Limb (tissue), 2 donors: ENCODE results near the gene OR13C8.
"Not testable (repeated sequence)": the region's sequence is repeated elsewhere in the genome, so short reads cannot be mapped to it uniquely, and the experiment has no call there.

Experiments used
- DNase-seq, 2 donors: peaks; one replicate each; pipeline ENCODE4 v3.0.0-alpha.2; 2016; ENCODE audit errors: extremely low spot score in 2 of 2

OR13C8 gene, protein sequence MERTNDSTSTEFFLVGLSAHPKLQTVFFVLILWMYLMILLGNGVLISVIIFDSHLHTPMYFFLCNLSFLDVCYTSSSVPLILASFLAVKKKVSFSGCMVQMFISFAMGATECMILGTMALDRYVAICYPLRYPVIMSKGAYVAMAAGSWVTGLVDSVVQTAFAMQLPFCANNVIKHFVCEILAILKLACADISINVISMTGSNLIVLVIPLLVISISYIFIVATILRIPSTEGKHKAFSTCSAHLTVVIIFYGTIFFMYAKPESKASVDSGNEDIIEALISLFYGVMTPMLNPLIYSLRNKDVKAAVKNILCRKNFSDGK

DNA sequence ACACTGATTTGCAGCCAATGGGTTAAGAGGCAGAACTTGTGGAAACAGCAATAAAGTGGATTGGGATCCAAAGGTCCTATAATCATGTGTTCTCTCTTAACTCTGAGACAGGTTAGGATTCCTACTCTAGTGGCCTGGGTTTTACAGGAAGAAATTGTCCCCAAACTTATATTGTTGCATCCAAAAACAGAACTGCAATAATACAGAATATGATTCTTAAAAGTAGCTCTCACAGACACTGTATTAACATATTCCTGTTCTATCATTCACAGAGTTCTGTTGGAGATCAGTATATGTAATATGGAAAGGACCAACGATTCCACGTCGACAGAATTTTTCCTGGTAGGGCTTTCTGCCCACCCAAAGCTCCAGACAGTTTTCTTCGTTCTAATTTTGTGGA, at the start of gene OR13C8:
Gene OR13C8, plus strand, starts transcription at position 301 of the 400 bp plus-strand sequence. Its CDS starts 0 bp downstream, at position 301.
- no peak for DNase-seq

DNA sequence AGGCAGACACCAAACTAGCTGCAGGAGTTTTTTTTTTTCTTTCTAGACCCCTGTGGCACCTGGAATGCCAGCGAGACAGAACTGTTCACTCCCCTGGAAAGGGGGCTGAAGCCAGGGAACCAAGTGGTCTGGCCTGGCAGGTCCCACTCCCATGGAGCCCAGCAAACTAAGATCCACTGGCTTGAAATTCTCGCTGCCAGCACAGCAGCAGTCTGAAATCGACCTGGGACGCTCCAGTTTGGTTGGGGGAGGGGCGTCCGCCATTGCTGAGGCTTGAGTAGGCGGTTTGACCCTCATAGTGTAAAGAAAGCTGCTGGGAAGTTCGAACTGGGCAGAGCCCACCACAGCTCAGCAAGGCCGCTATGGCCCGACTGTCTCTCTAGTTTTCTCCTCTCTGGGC, 48.7 kb upstream of the OR13C8 start:
- DNase-seq, result not testable (repeated sequence)

DNA sequence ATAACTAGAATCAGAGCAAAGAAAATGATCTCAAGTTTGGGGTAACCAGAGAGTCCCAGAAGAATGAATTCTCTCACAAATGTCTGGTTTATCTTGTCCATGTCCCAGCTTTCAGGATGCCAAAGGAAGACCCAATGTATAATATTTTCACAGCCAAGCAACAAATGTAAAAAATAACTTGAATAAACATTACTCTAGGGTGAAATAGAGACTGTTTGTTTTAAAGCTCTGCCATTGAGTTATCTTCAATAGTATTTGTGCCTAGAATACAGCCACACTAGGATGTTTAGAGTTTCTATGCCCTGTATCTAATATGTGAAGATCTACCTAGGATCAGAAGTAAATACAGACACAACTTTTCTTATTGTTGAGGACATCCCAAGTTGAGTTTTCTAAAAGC, 41.9 kb upstream of the OR13C8 start, which contains the start of gene OR13C4:
Gene OR13C4, minus strand, starts transcription at position 101 of the 400 bp plus-strand sequence. Its CDS starts 0 bp downstream, at position 101.
- no peak for DNase-seq

DNA sequence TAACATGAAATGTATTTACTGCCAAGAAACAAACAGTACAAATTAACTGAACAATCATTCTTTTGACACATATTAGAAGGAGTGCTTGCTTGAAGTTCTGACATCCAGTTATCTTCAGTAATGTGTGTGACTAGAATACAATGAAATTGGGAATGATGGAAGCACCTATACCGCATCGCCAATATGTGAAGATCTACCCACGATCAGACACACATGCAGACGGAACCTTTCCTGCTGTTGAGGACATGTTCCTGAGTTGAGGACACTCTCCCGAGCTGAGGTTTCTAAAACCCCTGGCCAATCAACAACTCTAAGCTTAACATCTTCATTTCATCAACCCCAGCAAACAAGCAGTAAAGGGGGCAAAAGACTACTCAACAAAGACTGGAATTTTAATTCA, 32.2 kb upstream of the OR13C8 start, which contains the start of gene OR13C3:
Gene OR13C3, minus strand, starts transcription at position 101 of the 400 bp plus-strand sequence. CDS start 133 bp downstream, outside the sequence.
- no peak for DNase-seq

DNA sequence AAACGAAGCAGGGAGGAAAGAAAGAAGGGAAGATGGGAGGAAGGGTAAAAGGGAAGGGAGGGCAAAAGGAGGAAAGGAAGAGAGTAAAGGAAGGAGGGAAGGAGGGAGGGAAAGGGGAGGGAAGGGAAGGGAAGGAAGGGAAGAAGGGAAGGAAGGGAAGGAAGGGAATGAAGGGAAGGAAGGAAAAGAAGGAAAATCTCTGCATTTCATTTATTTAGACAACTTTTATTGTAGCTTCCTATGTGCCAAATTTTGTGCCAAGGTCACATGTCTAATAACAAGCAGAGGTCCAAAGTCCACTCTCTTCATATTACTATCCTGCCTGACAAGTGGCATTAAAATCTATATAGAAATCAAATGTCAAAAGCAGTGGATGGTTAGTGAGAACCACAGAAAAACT, 29.7 kb upstream of the OR13C8 start:
- DNase-seq, result no peak

DNA sequence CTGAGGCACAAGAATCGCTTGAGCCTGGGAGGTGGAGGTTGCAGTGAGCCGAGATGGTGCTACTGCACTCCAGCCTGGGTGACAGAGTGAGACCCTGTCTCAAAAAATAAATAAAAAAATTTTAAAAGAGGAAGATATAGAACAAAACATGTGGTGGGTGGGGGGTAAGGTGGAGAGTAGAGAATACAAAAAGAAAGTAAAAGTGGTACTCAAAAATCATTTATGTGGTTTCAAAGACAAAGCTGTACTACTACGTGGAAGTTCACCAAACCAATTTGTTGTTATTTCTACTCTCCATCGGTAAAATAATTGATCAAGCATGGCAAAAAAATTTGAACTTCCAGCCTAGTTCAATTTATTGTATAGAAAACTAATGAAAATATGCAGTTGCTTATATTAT, 24.3 kb upstream of the OR13C8 start:
- no peak for DNase-seq

DNA sequence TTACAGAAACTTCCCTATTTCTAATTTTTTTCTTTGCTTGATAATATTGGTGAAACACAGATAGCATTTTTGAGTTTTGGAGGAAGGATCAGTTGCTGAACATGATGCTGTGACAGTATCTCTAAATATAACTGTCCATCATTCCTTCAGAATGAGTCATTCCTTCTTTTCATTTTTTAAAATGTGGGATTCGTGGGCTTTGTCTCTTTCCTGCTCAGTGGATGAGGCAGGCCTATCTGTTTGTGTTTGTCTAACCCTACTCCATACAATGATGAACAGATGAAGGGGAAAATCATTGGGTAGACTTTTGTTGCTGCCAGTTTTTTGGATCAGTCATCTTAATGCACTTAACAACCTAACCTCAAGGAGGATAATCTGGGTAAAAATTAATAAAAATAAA, 15.7 kb upstream of the OR13C8 start:
- DNase-seq, result no peak

DNA sequence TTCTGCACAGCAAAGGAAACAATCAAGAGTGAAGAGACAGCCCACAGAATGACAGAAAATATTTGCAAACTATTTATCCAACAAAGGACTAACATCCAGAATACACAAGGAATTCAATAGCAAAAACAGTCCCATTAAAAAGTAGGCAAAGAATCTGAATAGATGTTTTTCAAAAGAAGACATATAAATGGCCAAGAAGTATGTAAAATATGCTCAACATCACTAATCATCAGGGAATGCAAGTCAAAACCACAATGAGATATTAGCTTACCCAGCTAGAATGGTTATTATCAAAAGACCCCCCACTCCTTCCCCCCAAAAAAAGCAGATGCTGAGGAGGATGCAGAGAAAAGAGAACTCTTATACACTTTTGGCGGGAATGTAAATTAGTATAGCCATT, 13.4 kb upstream of the OR13C8 start:
- no peak for DNase-seq

DNA sequence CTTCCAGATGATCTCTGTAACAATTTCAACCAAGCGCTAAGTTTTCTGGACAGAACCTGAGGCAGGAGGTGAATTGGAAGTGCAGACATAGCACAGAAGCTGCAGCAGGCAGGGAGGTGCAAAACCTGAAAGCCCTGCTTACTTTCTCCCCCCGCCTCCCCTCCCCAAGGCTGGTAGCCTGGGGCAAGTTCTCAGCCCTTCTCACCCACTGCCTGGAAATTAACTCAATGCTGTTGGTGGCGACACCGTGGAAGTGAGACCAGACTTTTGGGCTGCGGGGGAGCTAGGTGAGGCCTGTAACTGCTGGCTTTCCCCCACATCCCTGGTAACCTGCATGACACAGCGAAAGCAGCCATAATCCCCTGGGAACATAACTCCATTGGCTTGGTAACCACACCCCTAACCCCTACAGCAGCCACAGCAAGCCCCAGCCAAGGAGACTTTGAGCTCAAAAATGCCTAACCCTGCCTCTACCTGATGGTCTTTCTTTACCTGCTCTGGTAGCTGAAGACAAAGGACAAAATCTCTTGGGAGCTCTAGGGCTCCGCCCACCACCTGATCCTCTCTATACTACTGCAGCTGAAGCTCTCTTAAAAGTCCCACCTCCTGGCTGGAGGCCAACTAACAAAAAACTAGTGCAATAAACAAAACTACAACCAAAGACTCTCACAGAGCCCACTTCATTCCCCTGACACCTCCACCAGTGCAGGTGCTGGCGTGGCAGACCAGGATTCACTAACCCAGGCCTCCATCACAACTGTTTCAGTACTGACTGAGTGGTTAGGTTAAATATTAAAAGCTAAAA, 11.9 kb upstream of the OR13C8 start:
- no peak for DNase-seq

DNA sequence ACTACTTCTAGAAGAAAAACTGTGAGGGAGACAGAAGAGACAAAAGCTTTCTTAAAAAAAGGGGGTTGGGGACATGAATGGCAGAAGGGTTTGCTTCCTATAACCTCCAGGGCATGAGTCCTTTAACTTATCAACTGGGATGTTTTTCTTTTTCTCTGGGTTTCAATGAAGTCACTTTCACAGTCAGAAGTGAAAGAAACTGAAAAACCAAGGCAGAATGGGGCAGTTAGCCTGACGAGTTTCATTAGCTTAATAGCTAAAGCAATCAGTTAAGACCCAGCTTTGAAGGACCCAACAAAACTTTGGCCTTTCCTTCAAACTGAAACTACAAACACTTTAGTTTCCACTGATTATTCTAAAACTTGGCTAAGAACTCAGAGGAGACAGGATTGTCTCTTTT, 4.6 kb upstream of the OR13C8 start:
- no peak for DNase-seq

DNA sequence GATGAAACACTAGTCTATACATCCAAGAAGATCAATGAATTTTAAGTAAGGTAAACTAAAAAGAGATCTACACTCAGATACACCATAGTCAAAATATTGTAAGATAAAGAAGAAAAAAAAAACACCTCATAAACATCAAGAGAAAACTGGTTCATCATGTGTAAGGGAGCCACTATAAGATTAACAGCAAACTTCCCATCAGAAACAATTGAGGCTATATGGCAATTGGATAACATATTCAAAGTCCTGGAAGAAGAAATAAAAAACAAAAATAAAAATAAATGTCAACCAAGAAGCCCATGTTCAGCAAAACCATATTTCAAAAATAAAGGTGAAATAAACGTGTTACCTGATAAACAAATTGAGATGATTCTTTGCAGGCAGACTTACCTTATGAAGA, 3.6 kb downstream of the OR13C8 start:
- DNase-seq, result no peak

DNA sequence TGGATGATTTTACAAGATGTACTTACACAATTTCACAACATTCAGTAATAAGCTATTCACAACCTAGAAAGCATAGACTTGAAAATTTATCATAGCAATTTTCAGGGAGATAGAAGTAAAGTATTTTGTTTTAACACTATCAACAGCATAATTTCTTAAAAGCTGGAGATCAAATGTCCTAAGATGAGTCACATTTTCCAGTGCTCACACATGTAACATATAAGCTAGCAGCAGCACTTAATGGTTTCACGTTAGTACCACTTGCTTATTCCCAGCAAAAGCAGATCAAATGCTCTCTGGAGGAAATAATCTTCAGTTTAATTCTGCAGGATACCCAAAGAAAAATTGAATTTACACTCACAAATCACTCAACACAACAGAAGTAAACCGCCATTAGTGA, 6.5 kb downstream of the OR13C8 start:
- DNase-seq, result no peak

DNA sequence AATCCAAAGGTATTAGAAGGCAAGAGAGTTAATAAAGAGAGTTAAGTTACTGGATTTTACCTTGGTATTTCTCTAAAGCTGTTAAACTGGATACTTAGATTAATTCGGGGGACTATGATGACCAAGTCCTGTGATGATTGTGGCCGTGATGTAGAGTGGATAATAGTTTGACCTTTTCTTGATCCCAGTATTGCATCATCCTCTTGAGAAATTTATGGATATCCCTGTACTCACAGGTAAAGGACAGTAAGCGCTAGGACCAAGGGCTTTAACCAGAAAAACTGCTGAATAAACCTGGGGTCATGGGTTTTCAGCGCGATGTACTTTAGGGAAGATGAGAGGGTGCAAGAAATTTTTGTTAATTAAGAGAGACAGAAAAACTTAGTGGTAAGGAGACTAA, 8.3 kb downstream of the OR13C8 start:
- DNase-seq, result no peak

DNA sequence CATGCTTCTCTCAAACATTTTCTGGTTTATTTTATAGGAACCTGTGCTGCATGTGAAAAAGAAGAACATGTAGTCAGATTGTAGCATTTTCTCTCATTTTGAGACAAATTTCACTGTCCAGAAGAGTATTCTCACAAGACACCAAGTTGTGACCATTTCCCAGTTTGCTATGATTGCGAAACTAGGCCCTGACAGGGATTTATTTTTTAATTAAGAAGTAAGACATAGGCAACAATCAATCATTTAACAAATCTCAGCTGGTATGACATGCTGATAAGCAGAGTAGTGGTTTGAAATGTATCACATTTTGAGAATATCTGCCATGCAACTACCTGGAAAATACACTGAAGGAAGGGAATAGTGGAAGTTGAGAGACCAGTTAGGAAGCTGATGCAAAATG, 11.6 kb downstream of the OR13C8 start:
- DNase-seq, result no peak

DNA sequence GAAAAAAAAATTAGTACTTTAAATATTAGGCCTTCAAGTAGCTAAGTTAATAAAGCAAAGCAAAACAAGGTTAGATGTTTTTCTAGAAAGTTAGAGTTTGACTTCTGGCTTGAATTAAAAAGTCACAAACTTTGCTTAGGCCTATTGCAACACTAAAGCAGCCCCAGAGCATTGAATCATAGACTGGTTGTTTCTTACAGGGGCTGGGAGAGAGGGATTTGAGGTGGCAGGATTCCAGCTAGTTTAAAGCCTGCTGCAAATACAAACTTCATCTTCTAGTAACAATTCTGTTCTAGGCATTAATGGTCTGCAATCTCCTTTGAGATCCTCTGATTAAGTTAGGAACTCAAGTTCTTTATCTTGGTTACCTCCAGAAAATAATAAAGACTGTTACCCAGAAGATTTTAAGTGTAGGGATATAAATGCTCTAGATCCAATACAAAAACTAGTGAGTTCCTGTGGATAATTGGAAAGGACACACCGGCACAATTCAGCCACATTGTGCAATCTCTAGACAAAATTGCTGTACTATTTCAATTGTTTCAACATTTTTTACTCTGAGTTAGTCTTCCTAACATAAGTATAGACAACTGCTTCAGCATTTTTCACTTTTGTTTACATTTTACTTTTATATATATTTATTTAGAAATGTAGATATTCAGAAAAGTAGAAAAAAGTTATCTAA, 17.7 kb downstream of the OR13C8 start:
- DNase-seq, result peak; percentile 32 to 34

DNA sequence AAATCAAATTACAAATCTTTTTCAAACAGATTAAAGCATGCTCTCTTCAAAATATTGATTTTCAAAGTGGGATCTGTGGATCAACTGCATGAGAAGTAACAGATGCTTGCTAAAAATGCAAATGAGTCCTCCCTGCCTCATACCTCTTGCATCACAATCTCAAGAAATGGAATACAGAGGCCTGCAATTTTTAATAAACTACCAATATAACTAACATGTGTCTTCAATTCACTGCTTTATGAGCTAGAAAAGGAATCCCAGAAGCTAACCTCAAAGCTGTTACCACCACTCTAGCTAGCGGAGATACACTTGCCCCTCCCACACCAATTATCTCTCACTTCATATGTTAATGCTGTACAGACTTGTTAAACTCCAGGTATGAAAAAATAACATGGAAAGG, 20.7 kb downstream of the OR13C8 start:
- no peak for DNase-seq

DNA sequence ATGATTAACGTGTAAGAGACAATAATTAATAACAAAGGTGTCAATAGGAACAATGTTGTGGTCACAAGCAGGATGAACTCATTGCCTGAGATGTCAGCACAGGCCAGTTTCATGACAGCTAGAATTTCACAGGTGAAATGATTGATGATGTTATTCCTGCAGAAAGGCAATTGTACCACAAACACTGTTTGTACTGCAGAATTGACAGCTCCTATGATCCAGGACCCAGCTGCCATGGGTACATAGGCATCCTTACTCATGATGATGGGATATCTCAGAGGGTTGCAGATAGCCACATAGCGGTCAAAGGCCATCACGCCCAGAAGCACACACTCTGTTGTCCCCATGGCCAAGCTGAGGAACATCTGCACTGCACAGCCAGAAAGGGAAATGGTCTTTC, 29.8 kb downstream of the OR13C8 start:
- not testable (repeated sequence) for DNase-seq

DNA sequence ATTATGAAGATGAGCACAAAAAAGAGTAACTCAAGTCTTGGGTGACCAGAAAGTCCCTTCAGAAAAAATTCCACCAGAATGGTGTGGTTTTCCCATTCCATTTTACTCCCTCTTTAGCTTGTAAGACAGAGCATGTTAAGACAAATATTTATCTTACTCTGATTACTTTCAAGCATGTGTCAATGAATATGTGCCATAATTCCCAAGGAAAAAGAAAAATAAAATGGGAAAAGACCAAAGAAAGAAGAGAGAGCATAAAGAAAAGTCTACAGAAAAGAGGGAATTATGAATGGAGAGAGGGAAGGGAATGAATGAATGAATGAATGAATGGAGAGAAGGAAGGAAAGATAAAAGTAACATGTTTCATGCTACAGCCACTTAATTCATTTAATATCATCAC, 30.3 kb downstream of the OR13C8 start, which contains the start of gene OR13C5:
Gene OR13C5, minus strand, starts transcription at position 101 of the 400 bp plus-strand sequence. Its CDS starts 0 bp downstream, at position 101.
- not testable (repeated sequence) for DNase-seq

DNA sequence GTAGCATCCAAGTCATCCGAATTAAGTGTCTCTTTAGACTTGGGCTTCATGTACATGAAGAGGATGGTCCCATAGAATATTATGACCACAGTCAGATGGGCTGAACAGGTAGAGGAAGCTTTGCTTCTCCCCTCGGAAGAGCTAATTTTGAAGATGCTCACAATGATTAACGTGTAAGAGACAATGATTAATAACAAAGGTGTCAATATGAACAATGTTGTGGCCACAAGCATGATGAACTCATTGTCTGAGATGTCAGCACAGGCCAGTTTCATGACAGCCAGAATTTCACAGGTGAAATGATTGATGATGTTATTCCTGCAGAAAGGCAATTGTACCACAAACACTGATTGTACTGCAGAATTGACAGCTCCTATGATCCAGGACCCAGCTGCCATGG, 35.8 kb downstream of the OR13C8 start:
- DNase-seq, result no peak

DNA sequence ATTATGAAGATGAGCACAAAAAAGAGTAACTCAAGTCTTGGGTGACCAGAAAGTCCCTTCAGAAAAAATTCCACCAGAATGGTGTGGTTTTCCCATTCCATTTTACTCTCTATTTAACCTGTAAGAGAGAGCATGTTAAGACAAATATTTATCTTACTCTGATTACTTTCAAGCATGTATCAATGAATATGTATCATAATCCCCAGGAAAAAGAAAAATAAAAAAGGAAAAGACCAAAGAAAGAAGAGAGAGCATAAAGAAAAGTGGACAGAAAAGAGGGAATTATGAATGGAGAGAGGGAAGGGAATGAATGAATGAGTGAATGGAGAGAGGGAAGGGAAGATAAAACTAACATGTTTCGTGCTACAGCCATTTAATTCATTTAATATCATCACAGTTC, 36.6 kb downstream of the OR13C8 start, which contains the start of gene OR13C2:
Gene OR13C2, minus strand, starts transcription at position 101 of the 400 bp plus-strand sequence. Its CDS starts 0 bp downstream, at position 101.
- DNase-seq, result not testable (repeated sequence)

DNA sequence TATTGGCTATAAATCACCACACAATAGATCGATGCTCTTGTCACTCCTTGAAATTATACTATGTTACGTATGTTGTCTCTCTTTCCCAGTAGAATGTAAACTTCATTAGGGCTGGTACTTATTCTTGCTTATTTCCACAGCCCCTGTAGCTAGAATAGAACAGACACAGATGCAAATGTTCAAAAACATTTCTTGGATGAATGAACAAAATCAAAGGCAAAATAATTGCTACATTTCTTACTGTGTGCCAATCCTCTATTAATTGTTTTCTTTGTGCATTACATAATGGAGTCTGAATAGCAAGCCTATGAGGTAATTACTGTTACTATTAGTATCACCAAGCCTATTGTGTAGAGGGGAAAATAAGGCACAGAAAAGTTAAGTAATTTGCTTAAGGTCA, 37.2 kb downstream of the OR13C8 start:
- DNase-seq, result no peak

DNA sequence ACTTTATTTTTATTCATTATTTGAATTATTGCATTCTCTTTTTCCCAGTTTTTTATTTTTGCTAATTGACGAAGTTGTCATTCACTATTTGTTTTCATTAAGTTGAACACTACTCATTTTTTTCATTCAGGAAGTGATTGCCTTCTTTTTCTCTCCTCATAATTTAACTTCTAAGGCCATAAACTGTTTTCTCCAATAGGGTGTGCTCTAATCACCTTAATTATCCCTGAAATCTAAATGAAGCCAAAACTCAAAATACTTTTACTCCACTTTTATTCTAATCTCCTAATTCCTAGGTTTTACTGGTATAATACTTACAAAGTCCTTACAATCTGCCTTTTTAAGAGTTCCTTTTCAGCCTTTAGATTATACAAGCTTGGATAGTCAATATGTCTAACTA, 39.4 kb downstream of the OR13C8 start:
- DNase-seq, result no peak
